IMR-90 (cell line): ENCODE measurements around the gene THADA. TPM values are rescaled to one million over a fixed set of nuclear protein-coding genes. Genes with fewer than 3 reads are reported as not detected.

Experiments
- ATAC-seq: fragments of 200-7000 bp; cut with Tn5 transposase; 2 replicates; pipeline ENCODE4 v1.9.1; 2020; ENCODE audit warnings: low read depth, mild to moderate bottlenecking, moderate library complexity
- BruUV-seq: library from RNA; stranded (reverse); fragments of 400-500 nt; replicated peaks from 2 replicates; lab custom pipeline; 2021; lab: Mats Ljungman, UMichigan
- CTCF ChIA-PET: fragments of 300-600 bp; formaldehyde crosslinking; extraction: SDS; loops from one replicate; lab custom pipeline; 2021; ENCODE audit warnings: antibody characterized with exemption; lab: Yijun Ruan, JAX
- POLR2A ChIA-PET: fragments of 300-600 bp; sonication (Branson Sonifier 250); formaldehyde crosslinking; loops from one replicate; lab custom pipeline; 2022; ENCODE audit warnings: antibody characterized with exemption; ENCODE audit not compliant: unreplicated experiment; lab: Charles Lee
- DNase-seq: peaks from one replicate; pipeline ENCODE4 v3.0.0; 2013
- H2AFZ ChIP-seq: replicated peaks from 2 replicates; pipeline ENCODE3; 2013; ENCODE audit warnings: low read length, mild to moderate bottlenecking; ENCODE audit not compliant: poor library complexity
- H2AK5ac ChIP-seq: 2 replicates; pipeline ENCODE4 v1.6.1; 2013; ENCODE audit warnings: low read depth, low read length, inconsistent platforms
- H2AK9ac ChIP-seq: replicated peaks from 2 replicates; pipeline ENCODE3; 2013; ENCODE audit warnings: mild to moderate bottlenecking, low read depth, low read length, moderate library complexity; ENCODE audit not compliant: poor library complexity
- H2BK120ac ChIP-seq: 2 replicates; pipeline ENCODE4 v1.6.1; 2013; ENCODE audit warnings: low read depth, low read length, inconsistent platforms
- H2BK15ac ChIP-seq: 3 replicates; pipeline ENCODE4 v1.6.1; 2013; ENCODE audit warnings: low read depth, low read length, inconsistent platforms
- H2BK20ac ChIP-seq: 2 replicates; pipeline ENCODE4 v1.6.1; 2013; ENCODE audit warnings: low read depth, mild to moderate bottlenecking, inconsistent platforms, low read length, moderate library complexity
- H2BK5ac ChIP-seq: 2 replicates; pipeline ENCODE4 v1.6.1; 2013; ENCODE audit warnings: mild to moderate bottlenecking, low read depth, low read length, inconsistent platforms; ENCODE audit not compliant: poor library complexity, severe bottlenecking
- H3K14ac ChIP-seq: replicated peaks from 2 replicates; pipeline ENCODE4 v1.6.1; 2013; ENCODE audit warnings: low read depth, low read length, inconsistent platforms
- H3K18ac ChIP-seq: 2 replicates; pipeline ENCODE4 v1.6.1; 2013; ENCODE audit warnings: low read depth, low read length, control low read depth
- H3K23ac ChIP-seq: 2 replicates; pipeline ENCODE4 v1.6.1; 2013; ENCODE audit warnings: low read depth, low read length, inconsistent platforms
- H3K27ac ChIP-seq: 2 replicates; pipeline ENCODE4 v1.5.1; 2013; ENCODE audit warnings: mild to moderate bottlenecking, control low read depth, low read length; ENCODE audit not compliant: insufficient read depth
- H3K27me3 ChIP-seq: 2 replicates; pipeline ENCODE4 v1.6.1; 2013; ENCODE audit warnings: low read length; ENCODE audit not compliant: control insufficient read depth, insufficient read depth
- H3K36me3 ChIP-seq: 2 replicates; pipeline ENCODE4 v1.6.1; 2013; ENCODE audit warnings: low read length, mixed read lengths; ENCODE audit not compliant: control insufficient read depth, insufficient read depth
- H3K4ac ChIP-seq: 2 replicates; pipeline ENCODE4 v1.6.1; 2013; ENCODE audit warnings: low read depth, low read length, inconsistent platforms
- H3K4me1 ChIP-seq: 2 replicates; pipeline ENCODE4 v1.6.1; 2013; ENCODE audit warnings: low read length, mixed read lengths; ENCODE audit not compliant: control insufficient read depth, insufficient read depth
- H3K4me2 ChIP-seq: 2 replicates; pipeline ENCODE4 v1.6.1; 2013; ENCODE audit warnings: low read depth, mild to moderate bottlenecking, control low read depth, low read length, moderate library complexity
- H3K4me3 ChIP-seq: 2 replicates; pipeline ENCODE4 v1.5.1; 2013; ENCODE audit warnings: low read depth, mild to moderate bottlenecking, control low read depth, low read length, moderate library complexity; ENCODE audit not compliant: insufficient read depth
- H3K56ac ChIP-seq: 2 replicates; pipeline ENCODE4 v1.6.1; 2013; ENCODE audit warnings: low read length, inconsistent platforms; ENCODE audit not compliant: insufficient read depth; ENCODE audit errors: extremely low read depth
- H3K79me1 ChIP-seq, 2 experiments: 2 replicates each; pipeline ENCODE4 v1.6.1; 2013; ENCODE audit warnings: low read length in 2 of 2, inconsistent platforms in 1 of 2, low read depth in 1 of 2
- H3K9ac ChIP-seq: 2 replicates; pipeline ENCODE4 v1.6.1; 2013; ENCODE audit warnings: low read depth, low read length, control low read depth
- H3K9me1 ChIP-seq: 2 replicates; pipeline ENCODE4 v1.6.1; 2013; ENCODE audit warnings: low read length, inconsistent platforms; ENCODE audit not compliant: insufficient read depth
- H3K9me3 ChIP-seq: 2 replicates; pipeline ENCODE4 v1.6.1; 2013; ENCODE audit warnings: low read length; ENCODE audit not compliant: control insufficient read depth, insufficient read depth
- H4K20me1 ChIP-seq: 2 replicates; pipeline ENCODE4 v1.6.1; 2013; ENCODE audit warnings: low read length, inconsistent platforms; ENCODE audit not compliant: insufficient read depth
- H4K5ac ChIP-seq: 2 replicates; pipeline ENCODE4 v1.6.1; 2013; ENCODE audit warnings: mild to moderate bottlenecking, low read depth, low read length, control low read depth
- H4K8ac ChIP-seq, 2 experiments: 2 replicates each; pipeline ENCODE4 v1.6.1; 2013; ENCODE audit warnings: low read depth in 2 of 2, low read length in 2 of 2, control low read depth in 1 of 2, inconsistent platforms in 1 of 2
- H4K91ac ChIP-seq: 2 replicates; pipeline ENCODE4 v1.6.1; 2013; ENCODE audit warnings: low read depth, low read length, inconsistent platforms; ENCODE audit not compliant: insufficient read depth
- CHD1 ChIP-seq: IDR thresholded peaks from 2 replicates; pipeline ENCODE4 v1.6.1; 2012; ENCODE audit warnings: low read depth, low read length, improper control_type of control experiment
- FOS ChIP-seq: fragments of 150-350 bp; IDR thresholded peaks from 2 replicates; pipeline ENCODE4 v1.6.1; 2016; ENCODE audit warnings: low read depth, low read length
- MAFK ChIP-seq: IDR thresholded peaks from 2 replicates; pipeline ENCODE4 v1.6.1; 2012; ENCODE audit warnings: low read depth, low read length, improper control_type of control experiment
- NFE2L2 ChIP-seq: fragments of 150-350 bp; IDR thresholded peaks from 2 replicates; pipeline ENCODE4 v1.6.1; 2016; ENCODE audit warnings: low read depth, mild to moderate bottlenecking, low read length
- RCOR1 ChIP-seq: IDR thresholded peaks from 2 replicates; pipeline ENCODE4 v1.6.1; 2012; ENCODE audit warnings: mild to moderate bottlenecking, low read length, improper control_type of control experiment; ENCODE audit not compliant: insufficient replicate concordance
- WGBS, 2 experiments: methylation state at CpG; one replicate each; pipeline versions ENCODE4 v1.1.5 to v1.1.7; 2013; ENCODE audit warnings: missing lambda C conversion rate in 2 of 2; ENCODE audit not compliant: insufficient read length in 1 of 2; ENCODE audit errors: extremely low coverage in 2 of 2; 5-methylcytosine and 5-hydroxymethylcytosine counted together
- dilution Hi-C: fragments of 300-500 bp; cut with HindIII; formaldehyde crosslinking; loops from one replicate; pipeline ENCODE4 v1.14.3; 2018; ENCODE audit warnings: low sequenced_read_pairs; ENCODE audit not compliant: unreplicated experiment
- in situ Hi-C: fragments of 300-500 bp; cut with MboI; formaldehyde crosslinking; loops from 3 replicates; pipeline ENCODE4 v1.14.3; 2019; ENCODE audit warnings: low sequenced_read_pairs, inconsistent platforms, mixed read lengths
- intact Hi-C: fragments of 100-400 bp; cut with micrococcal nuclease; formaldehyde crosslinking; loops from 2 replicates; pipeline ENCODE4 v1.10.0; 2022
- polyA plus RNA-seq, 3 experiments: library from polyadenylated mRNA; depleted of rRNA; stranded (reverse); fragments of >200 nt; gene quantifications; 2 replicates each; pipeline ENCODE4 v1.2.3, GENCODE V29; 2012; ENCODE audit warnings: low replicate concordance in 1 of 3
- total RNA-seq: library from RNA; depleted of rRNA; stranded (reverse); fragments of >200 nt; gene quantifications from 2 replicates; pipeline ENCODE4 v1.2.3, GENCODE V29; 2012
- TF ChIP-seq, protein P1 (sequence below): conservative IDR thresholded peaks from 2 replicates; pipeline ENCODE4 v1.5.1; 2012; ENCODE audit warnings: mild to moderate bottlenecking, low read depth, low read length, improper control_type of control experiment

Gene THADA
- total and polyA plus RNA-seq, 2 of the 4 experiments (the other 2 are of a cell fraction): 10.5 to 21.3 TPM

DNA sequence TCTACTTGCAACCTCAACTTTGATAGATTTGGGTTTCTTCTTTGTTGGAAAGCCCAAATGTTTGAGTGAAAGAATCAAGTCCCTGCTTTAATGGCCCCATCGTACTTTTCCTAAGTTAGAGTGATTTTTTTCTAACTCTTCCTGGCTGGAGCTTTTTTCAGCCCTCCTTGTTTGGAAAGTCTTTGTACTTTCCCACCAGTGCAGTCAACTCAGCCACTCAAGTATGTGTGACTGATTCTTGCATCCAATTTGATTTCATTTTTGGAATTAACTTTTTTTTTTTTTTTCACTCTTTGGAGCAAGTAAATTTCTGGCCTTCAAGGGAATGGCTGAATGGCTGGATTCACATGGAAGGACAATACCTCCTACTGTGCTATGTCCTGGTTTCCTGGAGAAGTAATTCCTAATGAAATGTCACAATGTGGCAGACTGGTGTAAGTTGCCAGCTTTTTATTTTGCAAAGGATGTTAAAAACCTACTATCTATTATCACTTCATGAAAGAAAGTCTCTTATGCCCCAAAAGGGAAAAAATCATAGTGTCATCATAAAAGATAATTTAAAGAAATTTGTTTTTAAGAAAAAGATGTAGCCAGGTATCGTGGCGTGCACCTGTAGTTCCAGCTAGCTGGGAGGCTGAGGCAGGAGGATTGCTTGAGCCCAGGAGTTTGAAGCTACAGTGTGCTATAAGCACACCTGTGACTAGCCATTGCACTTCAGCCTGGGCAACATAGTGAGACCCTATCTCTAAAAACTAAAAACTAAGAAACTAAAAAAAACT, 293.5 kb downstream of the THADA start (continued):
- TF ChIP-seq RCOR1: no peak

DNA sequence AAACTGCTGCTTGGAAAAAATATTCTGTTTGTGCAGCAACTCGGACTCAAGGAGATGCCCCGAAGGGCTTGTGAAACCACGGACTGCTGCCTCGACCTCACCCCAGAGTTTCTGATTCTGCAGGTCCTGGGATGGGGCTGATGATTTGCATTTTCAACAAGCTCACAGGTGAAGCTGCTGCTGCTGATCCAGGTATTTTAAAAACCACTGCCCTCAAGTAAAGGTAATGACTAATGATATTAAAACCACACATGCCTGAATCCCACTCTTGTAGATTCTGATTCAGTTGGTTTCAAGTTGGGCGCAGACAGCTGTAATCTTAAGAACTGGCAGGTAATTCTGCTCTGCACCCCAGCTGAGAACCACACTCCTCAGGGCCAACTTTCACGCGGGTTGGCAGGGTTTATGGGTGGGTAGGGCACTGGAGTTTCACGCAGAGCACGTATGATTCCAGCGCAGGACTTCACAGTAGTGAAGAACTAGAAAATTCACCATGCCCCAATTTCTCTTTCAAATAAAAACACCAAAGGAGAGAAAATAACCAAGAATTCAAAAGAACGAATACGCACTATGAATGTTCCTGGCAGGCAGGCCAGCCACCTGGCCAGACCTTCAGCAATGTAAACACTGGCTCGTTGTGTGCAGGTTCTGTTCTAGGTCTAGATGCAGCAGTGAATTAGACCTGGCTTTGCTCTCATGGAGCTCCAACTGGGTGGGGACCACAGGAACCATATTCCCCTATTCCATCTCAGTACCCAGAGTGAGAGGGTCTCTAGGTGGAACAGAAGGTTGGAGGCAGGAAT, 294.9 kb downstream of the THADA start:
- Histone ChIP-seq H3K36me3 (no peaks in the 10 kb centered on the region), H4K20me1 (no peaks in the 10 kb centered on the region), H2AK9ac (no peak overlapping the region), H2BK5ac (no peak overlapping the region), H3K14ac (no peak overlapping the region), H3K27ac (no peak overlapping the region), H3K4me2 (no peak overlapping the region), H3K9me3 (no peaks in the 10 kb centered on the region), H3K4me1 (peaks cover 4% of the 10 kb centered on the region; the same call in 1 of the 2 replicates), H3K23ac (no peak overlapping the region), H4K91ac (no peak overlapping the region), H3K18ac (no peak overlapping the region), H2AK5ac (no peak overlapping the region), H3K27me3 (no peaks in the 10 kb centered on the region; the same call in 1 of the 2 replicates), H3K4ac (no peak overlapping the region), H4K5ac (no peak overlapping the region), H2BK20ac (no peak overlapping the region), H2BK120ac (no peak overlapping the region), H3K56ac (no peak overlapping the region), H3K9me1 (no peaks in the 10 kb centered on the region), H2AFZ (no peak overlapping the region), H3K79me1 (no peaks in the 10 kb centered on the region), H4K8ac (no peak overlapping the region), H3K4me3 (no peak overlapping the region), H3K9ac (no peak overlapping the region), H2BK15ac (no peak overlapping the region)
- TF ChIP-seq CHD1 (no peak), FOS (no peak), NFE2L2 (no peak), MAFK (no peak)
- TF ChIP-seq, protein P1, sequence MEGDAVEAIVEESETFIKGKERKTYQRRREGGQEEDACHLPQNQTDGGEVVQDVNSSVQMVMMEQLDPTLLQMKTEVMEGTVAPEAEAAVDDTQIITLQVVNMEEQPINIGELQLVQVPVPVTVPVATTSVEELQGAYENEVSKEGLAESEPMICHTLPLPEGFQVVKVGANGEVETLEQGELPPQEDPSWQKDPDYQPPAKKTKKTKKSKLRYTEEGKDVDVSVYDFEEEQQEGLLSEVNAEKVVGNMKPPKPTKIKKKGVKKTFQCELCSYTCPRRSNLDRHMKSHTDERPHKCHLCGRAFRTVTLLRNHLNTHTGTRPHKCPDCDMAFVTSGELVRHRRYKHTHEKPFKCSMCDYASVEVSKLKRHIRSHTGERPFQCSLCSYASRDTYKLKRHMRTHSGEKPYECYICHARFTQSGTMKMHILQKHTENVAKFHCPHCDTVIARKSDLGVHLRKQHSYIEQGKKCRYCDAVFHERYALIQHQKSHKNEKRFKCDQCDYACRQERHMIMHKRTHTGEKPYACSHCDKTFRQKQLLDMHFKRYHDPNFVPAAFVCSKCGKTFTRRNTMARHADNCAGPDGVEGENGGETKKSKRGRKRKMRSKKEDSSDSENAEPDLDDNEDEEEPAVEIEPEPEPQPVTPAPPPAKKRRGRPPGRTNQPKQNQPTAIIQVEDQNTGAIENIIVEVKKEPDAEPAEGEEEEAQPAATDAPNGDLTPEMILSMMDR: no peak
- dilution Hi-C loops: no loop called here
- no peak for ATAC-seq
- ChIA-PET CTCF (no interaction called here), POLR2A (no interaction called here)
- no TSS peak for BruUV-seq
- intact Hi-C loops: no loop called here
- no CpG with 5 or more reads among the region's 13 CpGs for WGBS, 2 experiments
- no peak for DNase-seq
- in situ Hi-C loops: no loop called here
